22Rv1 (cell line): ENCODE results near the gene DNAJC7.

ENCODE experiments used
- CTCF ChIP-seq: fragments of 450-650 bp; IDR thresholded peaks from 2 replicates; pipeline ENCODE4 v1.5.1; 2017; ENCODE audit warnings: mild to moderate bottlenecking
- ZFX ChIP-seq: fragments of 450-650 bp; IDR thresholded peaks from 2 replicates; pipeline ENCODE4 v1.6.1; 2017; ENCODE audit warnings: antibody characterized with exemption, borderline replicate concordance

- TF ChIP-seq CTCF: no peak
- no peak for TF ChIP-seq ZFX
These were observed 28.5 kb upstream of the DNAJC7 start for GRCh38 chr17:42045719-42046118.
